Neutrophil (primary cell): ENCODE results near the gene PPP4R3A.
"Not testable (repeated sequence)": the region's sequence is repeated elsewhere in the genome, so short reads cannot be mapped to it uniquely, and the experiment has no call there.

Experiments
- H3K27ac ChIP-seq: fragments of 200-600 bp; sonication (generic); 2 replicates; pipeline ENCODE4 v1.5.1; 2016; ENCODE audit warnings: mild to moderate bottlenecking, moderate library complexity
- H3K27me3 ChIP-seq: fragments of 200-600 bp; sonication (generic); 2 replicates; pipeline ENCODE4 v1.6.0; 2016; ENCODE audit warnings: mild to moderate bottlenecking
- H3K36me3 ChIP-seq: fragments of 200-600 bp; sonication (generic); 2 replicates; pipeline ENCODE4 v1.5.1; 2017
- H3K4me1 ChIP-seq, 2 experiments: fragments of 200-600 bp in 1 of 2; sonication (generic) in 1 of 2; 1 replicate in 1 of 2; 2 replicates in 1 of 2; pipeline versions ENCODE4 v1.5.1 to v1.6.1; 2013 to 2016; ENCODE audit warnings: low read depth in 1 of 2, low read length in 1 of 2, mild to moderate bottlenecking in 1 of 2, moderate library complexity in 1 of 2; ENCODE audit not compliant: control insufficient read depth in 1 of 2, insufficient read depth in 1 of 2
- H3K4me3 ChIP-seq, 2 experiments: fragments of 200-600 bp in 1 of 2; sonication (generic) in 1 of 2; 1 replicate in 1 of 2; 2 replicates in 1 of 2; pipeline ENCODE4 v1.5.1; 2013 to 2016; ENCODE audit warnings: low read depth in 1 of 2, low read length in 1 of 2, mild to moderate bottlenecking in 1 of 2, moderate library complexity in 1 of 2
- H3K9me3 ChIP-seq: fragments of 200-600 bp; sonication (generic); 2 replicates; pipeline ENCODE4 v1.5.1; 2016
- CTCF ChIP-seq: fragments of 200-600 bp; sonication (generic); IDR thresholded peaks from 2 replicates; pipeline ENCODE4 v1.5.1; 2016; ENCODE audit warnings: antibody characterized with exemption

The PPP4R3A gene

GRCh38 chr14:91453744-91454143, 56.4 kb downstream of the PPP4R3A start:
- peaks cover 39% of the 10 kb centered on the region for H3K36me3 ChIP-seq
- H3K9me3 ChIP-seq: no peaks in the 10 kb centered on the region
- H3K4me1 ChIP-seq: no peaks in the 10 kb centered on the region
- no peak overlapping the region for H3K27ac ChIP-seq
- TF ChIP-seq CTCF: no peak
- no peaks in the 10 kb centered on the region for H3K27me3 ChIP-seq
- no peak overlapping the region for H3K4me3 ChIP-seq

DNA sequence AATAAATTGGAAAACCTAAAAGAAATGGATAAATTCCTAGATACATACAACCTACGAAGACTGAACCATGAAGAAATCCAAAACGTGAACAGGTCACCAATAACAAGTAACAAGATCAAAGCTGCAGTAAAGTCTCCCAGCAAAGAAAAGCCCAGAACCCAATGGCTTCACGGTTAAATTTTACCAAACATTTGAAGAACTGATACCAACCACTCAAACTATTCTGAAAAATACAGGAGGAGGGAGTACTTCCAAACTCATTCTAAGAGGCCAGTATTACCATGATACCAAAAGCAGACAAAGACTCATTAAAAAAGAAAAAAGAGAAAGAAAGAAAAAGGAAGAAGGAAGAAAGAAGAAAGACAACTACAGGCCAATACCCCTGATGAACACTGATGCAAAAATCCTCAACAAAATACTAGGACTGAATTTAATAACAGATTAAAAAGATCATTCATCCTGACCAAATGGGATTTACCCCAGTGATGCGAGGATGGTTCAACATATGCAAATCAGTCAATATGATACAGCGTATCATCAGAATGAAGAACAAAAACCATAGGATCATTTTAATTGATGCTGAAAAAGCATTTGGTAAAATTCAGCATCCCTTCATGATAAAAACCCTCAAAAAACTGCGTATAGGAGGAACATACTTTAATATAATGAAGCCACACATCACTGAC, 65.6 kb downstream of the PPP4R3A start:
- H3K4me1 ChIP-seq: no peaks in the 10 kb centered on the region
- TF ChIP-seq CTCF: no peak
- no peak overlapping the region for H3K4me3 ChIP-seq
- H3K27me3 ChIP-seq: no peaks in the 10 kb centered on the region
- no peaks in the 10 kb centered on the region for H3K36me3 ChIP-seq
- no peak overlapping the region for H3K27ac ChIP-seq
- H3K9me3 ChIP-seq: no peaks in the 10 kb centered on the region

DNA sequence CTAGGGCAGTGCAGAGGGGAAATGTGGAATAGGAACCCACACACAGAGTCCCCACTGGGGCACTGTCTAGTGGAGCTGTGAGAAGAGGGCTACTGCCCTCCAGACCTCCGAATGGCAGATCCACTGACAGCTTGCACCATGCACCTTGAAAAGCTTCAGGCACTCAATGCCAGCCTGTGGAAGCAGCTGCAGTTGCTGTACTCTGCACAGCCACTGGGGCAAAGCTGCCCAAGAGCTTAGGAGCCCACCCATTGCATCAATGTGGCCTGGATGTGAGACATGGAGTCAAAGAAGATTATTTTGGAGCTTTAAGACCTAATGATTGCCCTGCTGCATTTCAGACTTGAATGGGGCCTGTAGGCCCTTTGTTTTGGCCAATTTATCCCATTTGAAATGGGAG, 70.8 kb downstream of the PPP4R3A start:
- Histone ChIP-seq H3K27me3 (no peaks in the 10 kb centered on the region), H3K4me1 (no peaks in the 10 kb centered on the region), H3K9me3 (no peaks in the 10 kb centered on the region), H3K36me3 (no peaks in the 10 kb centered on the region), H3K27ac (no peak overlapping the region), H3K4me3 (no peak overlapping the region)
- no peak for TF ChIP-seq CTCF

DNA sequence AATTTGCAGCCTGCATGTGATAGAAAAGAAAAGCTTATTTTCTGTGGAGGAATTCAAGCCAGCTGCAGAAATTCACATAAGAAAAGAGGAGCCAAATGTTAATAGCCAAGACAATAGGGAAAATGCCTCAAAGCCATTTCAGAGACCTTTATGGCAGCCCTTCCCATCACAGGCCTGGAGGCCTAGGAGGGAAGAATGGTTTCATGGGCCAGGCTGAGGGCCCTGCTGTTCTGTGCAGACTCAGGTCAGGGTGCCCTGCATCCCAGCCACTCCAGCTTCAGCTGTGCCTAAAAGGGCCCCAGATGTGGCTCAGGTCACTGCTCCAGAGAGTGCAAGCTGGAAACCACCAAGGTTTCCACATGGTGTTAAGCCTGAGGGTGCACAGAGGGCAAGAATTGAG, 71.3 kb downstream of the PPP4R3A start:
- Histone ChIP-seq H3K27me3 (no peaks in the 10 kb centered on the region), H3K4me3 (no peak overlapping the region), H3K4me1 (no peaks in the 10 kb centered on the region), H3K9me3 (no peaks in the 10 kb centered on the region), H3K27ac (no peak overlapping the region), H3K36me3 (no peaks in the 10 kb centered on the region)
- no peak for TF ChIP-seq CTCF

- H3K9me3 ChIP-seq: not testable (repeated sequence)
Observed at GRCh38 chr14:91436266-91436665, 73.8 kb downstream of the PPP4R3A start.

GRCh38 chr14:91429385-91429784, 80.7 kb downstream of the PPP4R3A start:
- Histone ChIP-seq H3K36me3 (no peaks in the 10 kb centered on the region), H3K4me1 (no peaks in the 10 kb centered on the region), H3K4me3 (no peak overlapping the region), H3K27ac (no peak overlapping the region), H3K9me3 (no peaks in the 10 kb centered on the region), H3K27me3 (no peaks in the 10 kb centered on the region)
- TF ChIP-seq CTCF: no peak

More at GRCh38 chr14:91436266-91436665, 73.8 kb downstream of the PPP4R3A start:
- not testable (repeated sequence) for H3K27ac ChIP-seq, H3K36me3 ChIP-seq, H3K27me3 ChIP-seq, H3K4me3 ChIP-seq, H3K4me1 ChIP-seq

DNA sequence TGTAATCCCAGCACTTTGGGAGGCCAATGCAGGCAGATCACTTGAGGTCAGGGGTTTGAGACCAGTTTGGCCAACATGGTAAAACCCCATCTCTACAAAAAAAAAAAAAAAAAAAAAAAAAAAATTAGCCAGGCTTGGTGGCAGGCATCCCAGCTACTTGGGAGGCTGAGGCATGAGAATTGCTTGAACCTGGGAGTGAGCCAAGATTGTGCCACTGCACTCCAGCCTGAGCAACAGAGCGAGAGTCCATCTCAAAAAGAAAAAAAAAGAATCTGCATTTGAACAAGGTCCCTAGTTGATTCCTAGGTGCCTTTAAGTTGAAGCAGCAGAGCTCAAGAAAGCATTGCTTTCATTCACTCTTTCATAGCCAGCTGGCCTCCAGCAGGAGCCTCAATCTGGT, 81.2 kb downstream of the PPP4R3A start:
- H3K4me3 ChIP-seq, H3K27me3 ChIP-seq: not testable (repeated sequence)

GRCh38 chr14:91425531-91425944, 84.6 kb downstream of the PPP4R3A start:
- H3K36me3 ChIP-seq, H3K27me3 ChIP-seq, H3K4me3 ChIP-seq, H3K27ac ChIP-seq, H3K4me1 ChIP-seq, H3K9me3 ChIP-seq: not testable (repeated sequence)

More for the DNA sequence above, 81.2 kb downstream of the PPP4R3A start:
- H3K36me3 ChIP-seq, H3K27ac ChIP-seq, H3K9me3 ChIP-seq, H3K4me1 ChIP-seq: not testable (repeated sequence)
